Mesenchymal stem cell (in vitro differentiated cells and primary cell): ENCODE results near the gene MAPK6.

Experiments
- DNase-seq: peaks from one replicate; pipeline ENCODE4 v3.0.0-alpha.2; 2013
- H2AFZ ChIP-seq: one replicate; pipeline ENCODE4 v1.6.1; 2013; ENCODE audit warnings: low read depth, mild to moderate bottlenecking, control low read depth, inconsistent platforms, low read length, moderate library complexity
- H2AK5ac ChIP-seq: 2 replicates; pipeline ENCODE4 v1.6.1; 2013; ENCODE audit warnings: low read length, moderate library complexity, mild to moderate bottlenecking, inconsistent platforms; ENCODE audit not compliant: severe bottlenecking
- H2BK120ac ChIP-seq: one replicate; pipeline ENCODE4 v1.6.1; 2013; ENCODE audit warnings: low read depth, mild to moderate bottlenecking, inconsistent platforms, low read length, moderate library complexity
- H2BK12ac ChIP-seq, 2 experiments: one replicate each; pipeline ENCODE4 v1.6.1; 2013; ENCODE audit warnings: inconsistent platforms in 2 of 2, low read length in 2 of 2, mild to moderate bottlenecking in 2 of 2, moderate library complexity in 2 of 2, control low read depth in 1 of 2
- H2BK15ac ChIP-seq: one replicate; pipeline ENCODE4 v1.6.1; 2013; ENCODE audit warnings: mild to moderate bottlenecking, low read depth, inconsistent platforms; ENCODE audit not compliant: poor library complexity, severe bottlenecking
- H2BK5ac ChIP-seq: 2 replicates; pipeline ENCODE4 v1.6.1; 2013; ENCODE audit warnings: low read depth, mild to moderate bottlenecking, low read length, control low read depth, inconsistent platforms; ENCODE audit not compliant: poor library complexity, severe bottlenecking
- H3K14ac ChIP-seq, 2 experiments: one replicate each; pipeline ENCODE4 v1.6.1; 2013; ENCODE audit warnings: inconsistent platforms in 2 of 2, low read length in 2 of 2, control low read depth in 1 of 2, mild to moderate bottlenecking in 1 of 2, moderate library complexity in 1 of 2
- H3K18ac ChIP-seq, 2 experiments: one replicate each; pipeline ENCODE4 v1.6.1; 2013; ENCODE audit warnings: inconsistent platforms in 2 of 2, low read length in 2 of 2, control low read depth in 1 of 2, low read depth in 1 of 2, mild to moderate bottlenecking in 1 of 2
- H3K23ac ChIP-seq, 2 experiments: one replicate each; pipeline ENCODE4 v1.6.1; 2013; ENCODE audit warnings: inconsistent platforms in 2 of 2, low read length in 2 of 2, mild to moderate bottlenecking in 2 of 2, moderate library complexity in 2 of 2, control low read depth in 1 of 2
- H3K27ac ChIP-seq: 2 replicates; pipeline ENCODE4 v1.5.1; 2013; ENCODE audit warnings: mild to moderate bottlenecking, moderate library complexity, low read length, control low read depth, inconsistent platforms; ENCODE audit not compliant: poor library complexity, severe bottlenecking
- H3K27me3 ChIP-seq, 2 experiments: 2 replicates each; pipeline versions ENCODE4 v1.6.1 to v1.7.0; 2013; ENCODE audit warnings: low read length in 2 of 2, mild to moderate bottlenecking in 2 of 2, moderate library complexity in 2 of 2, control low read depth in 1 of 2, inconsistent platforms in 1 of 2; ENCODE audit not compliant: control insufficient read depth in 1 of 2, insufficient read depth in 1 of 2
- H3K36me3 ChIP-seq, 2 experiments: 2 replicates each; pipeline versions ENCODE4 v1.6.1 to v1.7.0; 2013; ENCODE audit warnings: low read length in 2 of 2, control low read depth in 1 of 2, inconsistent platforms in 1 of 2, low read depth in 1 of 2, mild to moderate bottlenecking in 1 of 2; ENCODE audit not compliant: insufficient read depth in 2 of 2, control insufficient read depth in 1 of 2
- H3K4ac ChIP-seq, 2 experiments: one replicate each; pipeline ENCODE4 v1.6.1; 2013; ENCODE audit warnings: inconsistent platforms in 2 of 2, low read length in 2 of 2, mild to moderate bottlenecking in 2 of 2, moderate library complexity in 2 of 2, control low read depth in 1 of 2, low read depth in 1 of 2
- H3K4me1 ChIP-seq: 2 replicates; pipeline ENCODE4 v1.6.1; 2013; ENCODE audit warnings: low read depth, low read length, control low read depth; ENCODE audit not compliant: control insufficient read depth, insufficient read depth
- H3K4me2 ChIP-seq: 2 replicates; pipeline ENCODE4 v1.6.1; 2013; ENCODE audit warnings: low read length, mild to moderate bottlenecking, inconsistent platforms; ENCODE audit not compliant: poor library complexity, severe bottlenecking
- H3K4me3 ChIP-seq, 2 experiments: 2 replicates each; pipeline versions ENCODE4 v1.5.1 to v1.7.0; 2013; ENCODE audit warnings: low read length in 2 of 2, mild to moderate bottlenecking in 2 of 2, control low read depth in 1 of 2, low read depth in 1 of 2; ENCODE audit not compliant: insufficient read depth in 1 of 2
- H3K79me1 ChIP-seq: replicated peaks from 2 replicates; pipeline ENCODE4 v1.6.1; 2013; ENCODE audit warnings: mild to moderate bottlenecking, control low read depth, low read length, inconsistent platforms; ENCODE audit not compliant: poor library complexity, severe bottlenecking
- H3K9ac ChIP-seq: 2 replicates; pipeline ENCODE4 v1.7.0; 2013; ENCODE audit warnings: mild to moderate bottlenecking, low read length, moderate library complexity
- H3K9me3 ChIP-seq: 2 replicates; pipeline ENCODE4 v1.7.0; 2013; ENCODE audit warnings: mild to moderate bottlenecking, low read length; ENCODE audit not compliant: control insufficient read depth
- H4K8ac ChIP-seq: one replicate; pipeline ENCODE4 v1.6.1; 2013; ENCODE audit warnings: inconsistent platforms, mild to moderate bottlenecking, low read length, moderate library complexity
- H4K91ac ChIP-seq: one replicate; pipeline ENCODE4 v1.6.1; 2013; ENCODE audit warnings: mild to moderate bottlenecking, low read length, inconsistent platforms
- WGBS: methylation state at CpG from one replicate; pipeline ENCODE4 v1.1.7; 2013; ENCODE audit warnings: mixed read lengths; 5-methylcytosine and 5-hydroxymethylcytosine counted together

MAPK6 gene

DNA sequence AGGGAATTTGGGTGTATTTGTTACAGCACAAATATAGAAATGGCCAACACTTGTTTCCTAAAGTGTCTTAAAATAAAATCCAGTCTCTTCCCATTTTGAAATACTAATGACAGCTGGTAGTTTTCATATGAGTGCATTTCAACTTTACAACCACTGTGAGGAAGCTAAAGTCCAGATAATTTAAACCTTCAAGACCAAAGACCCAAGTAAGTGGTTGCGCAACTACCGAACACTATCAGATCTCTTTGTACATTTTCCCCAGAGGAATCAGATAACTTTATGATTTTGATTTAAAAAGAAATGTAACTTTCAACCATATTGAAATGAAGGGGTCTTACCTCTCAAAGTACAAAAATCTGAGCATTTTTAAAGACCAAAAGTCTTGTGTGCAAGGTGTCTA, 79.3 kb downstream of the MAPK6 start:
- Histone ChIP-seq H2BK5ac (no peak overlapping the region), H4K8ac (no peak overlapping the region), H3K27ac (no peak overlapping the region), H3K4ac (no peak overlapping the region), H3K18ac (no peak overlapping the region), H3K4me2 (no peak overlapping the region), H3K4me1 (peaks cover 29% of the 10 kb centered on the region), H3K79me1 (no peaks in the 10 kb centered on the region), H2BK15ac (no peak overlapping the region), H2AFZ (no peak overlapping the region), H3K23ac (no peak overlapping the region), H3K36me3 (no peaks in the 10 kb centered on the region), H2BK12ac (no peak overlapping the region), H3K9ac (no peak overlapping the region), H4K91ac (no peak overlapping the region), H2AK5ac (no peak overlapping the region), H3K14ac (no peak overlapping the region), H3K9me3 (no peaks in the 10 kb centered on the region), H3K4me3 (no peak overlapping the region), H3K27me3 (no peaks in the 10 kb centered on the region), H2BK120ac (no peak overlapping the region)
- peak; percentile 35 for DNase-seq
- WGBS, result no CpG with 5 or more reads among the region's 2 CpGs

DNA sequence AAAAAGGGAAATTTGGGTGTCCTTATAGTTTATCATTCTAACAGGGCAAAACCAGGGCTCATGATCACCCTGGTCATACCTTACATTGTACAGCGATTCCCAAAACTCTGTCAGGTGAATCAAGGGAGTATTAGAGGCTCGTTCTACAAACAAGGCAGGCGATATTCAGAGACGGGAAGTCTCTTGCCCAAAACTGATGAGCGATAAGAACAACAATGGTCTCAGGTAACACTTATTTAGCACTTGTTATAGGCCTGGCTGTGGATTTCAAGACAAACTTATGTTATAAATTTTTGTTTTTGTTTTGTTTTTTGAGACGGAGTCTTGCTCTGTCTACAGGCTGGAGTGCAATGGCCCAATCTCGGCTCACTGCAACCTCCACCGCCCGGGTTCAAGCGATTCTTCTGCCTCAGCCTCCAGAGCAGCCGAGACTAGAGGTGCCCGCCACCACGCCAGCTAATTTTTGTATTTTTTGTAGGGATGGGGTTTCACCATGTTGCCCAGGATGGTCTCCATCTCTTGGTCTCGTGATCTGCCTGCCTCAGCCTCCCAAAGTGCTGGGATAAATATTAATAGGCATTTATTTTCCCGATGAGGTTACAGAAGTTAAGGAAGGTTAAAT, 80.7 kb downstream of the MAPK6 start:
- H3K36me3 ChIP-seq, result no peaks in the 10 kb centered on the region
- no peak overlapping the region for H2BK120ac ChIP-seq
- no peak overlapping the region for H2BK5ac ChIP-seq
- DNase-seq, result no peak
- no peak overlapping the region for H2BK15ac ChIP-seq
- H4K8ac ChIP-seq, result no peak overlapping the region
- H3K79me1 ChIP-seq, result no peaks in the 10 kb centered on the region
- H4K91ac ChIP-seq, result no peak overlapping the region
- no peaks in the 10 kb centered on the region for H3K9me3 ChIP-seq
- H3K4me2 ChIP-seq, result no peak overlapping the region
- H3K4ac ChIP-seq, result peak overlapping the region in 1 of 2 experiments; percentile 79
- H3K14ac ChIP-seq, result no peak overlapping the region
- no peak overlapping the region for H3K9ac ChIP-seq
- 95% methylated on average over 15 of the region's 15 CpGs for WGBS
- peak overlapping the region in 1 of 2 experiments; percentile 52 for H3K18ac ChIP-seq
- peak overlapping the region in 1 of 2 experiments; percentile 50 for H2BK12ac ChIP-seq
- H3K27ac ChIP-seq, result no peak overlapping the region
- peaks cover 29% of the 10 kb centered on the region for H3K4me1 ChIP-seq
- H3K27me3 ChIP-seq, result no peaks in the 10 kb centered on the region
- H2AK5ac ChIP-seq, result peak overlapping the region; percentile 63
- H3K23ac ChIP-seq, result no peak overlapping the region
- H2AFZ ChIP-seq, result no peak overlapping the region
- H3K4me3 ChIP-seq, result no peak overlapping the region

DNA sequence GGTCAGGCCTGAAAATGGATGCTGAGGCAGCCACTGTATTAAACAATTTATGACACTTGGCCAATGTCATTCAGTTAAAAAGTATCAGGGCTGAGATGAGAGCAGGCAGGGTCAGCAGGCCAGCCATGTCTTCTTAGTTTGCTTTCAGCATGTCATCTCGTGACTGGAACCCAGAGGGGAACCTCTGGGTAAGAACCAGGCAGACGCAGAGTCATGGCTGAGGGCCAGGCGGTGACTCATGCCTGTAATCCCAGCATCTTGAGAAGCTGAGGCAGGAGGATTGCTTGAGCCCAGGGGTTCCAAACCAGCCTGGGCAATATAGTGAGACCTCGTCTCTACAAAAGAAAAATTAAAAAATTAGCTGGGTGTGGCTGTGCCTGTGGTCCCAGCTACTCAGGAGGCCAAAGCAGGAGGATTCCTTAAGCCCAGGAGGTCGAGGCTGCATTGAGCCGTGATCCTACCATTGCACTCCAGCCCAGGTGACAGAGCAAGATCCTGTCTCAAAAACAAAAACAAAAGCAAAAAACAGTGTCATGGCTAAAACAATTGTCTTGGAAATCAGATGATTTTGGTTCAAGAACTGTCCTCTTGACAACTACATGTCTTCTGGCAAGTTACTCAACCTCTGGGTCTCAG, 81.9 kb downstream of the MAPK6 start:
- Histone ChIP-seq H3K27me3 (no peaks in the 10 kb centered on the region), H3K4me2 (no peak overlapping the region)

DNA sequence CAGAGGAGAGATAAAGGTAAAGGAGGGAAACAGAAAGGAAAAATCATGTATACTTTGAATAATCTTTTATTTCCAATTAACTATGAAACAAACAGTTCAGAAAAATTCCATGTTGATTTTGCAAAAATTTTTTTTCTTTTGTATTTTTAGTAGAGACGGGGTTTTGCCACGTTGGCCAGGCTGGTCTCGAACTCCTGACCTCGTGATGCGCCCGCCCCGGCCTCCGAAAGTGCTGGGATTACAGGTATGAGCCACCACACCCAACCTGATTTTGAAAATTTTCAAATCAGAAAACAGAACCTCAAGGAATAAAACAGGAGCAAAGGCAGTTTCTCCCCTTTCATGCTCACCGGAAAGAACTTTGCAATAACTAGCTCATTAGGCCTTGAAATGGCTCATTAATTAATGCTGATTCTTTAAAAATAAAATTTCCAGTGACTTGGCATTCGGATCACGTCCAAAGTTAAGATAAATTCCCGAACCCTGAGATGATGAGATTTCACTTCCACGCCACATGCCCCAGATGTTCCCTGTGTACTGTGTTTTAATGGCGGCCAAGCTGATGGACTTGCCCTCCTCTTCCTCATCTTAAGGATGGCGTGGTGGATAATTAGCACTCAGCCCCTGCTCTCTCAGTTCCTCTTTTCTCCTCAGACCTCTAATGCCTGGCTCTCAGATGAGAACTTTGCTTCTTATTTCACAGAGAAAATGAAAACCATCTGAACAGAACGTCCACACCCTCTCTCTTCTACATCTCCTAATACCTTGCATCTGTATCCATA, 82.7 kb downstream of the MAPK6 start:
- Histone ChIP-seq H4K91ac (peak overlapping the region; percentile 87), H3K36me3 (no peaks in the 10 kb centered on the region), H4K8ac (no peak overlapping the region), H3K18ac (peak overlapping the region in 1 of 2 experiments; percentile 16), H3K14ac (no peak overlapping the region), H2AK5ac (peak overlapping the region; percentile 60), H3K4me1 (peaks cover 25% of the 10 kb centered on the region), H3K9ac (no peak overlapping the region), H2AFZ (no peak overlapping the region), H2BK15ac (no peak overlapping the region), H3K79me1 (no peaks in the 10 kb centered on the region), H3K4me2 (no peak overlapping the region), H3K27me3 (no peaks in the 10 kb centered on the region), H3K23ac (no peak overlapping the region), H3K27ac (peak overlapping the region; percentile 39), H2BK12ac (peak overlapping the region; percentile 93 to 100), H3K4ac (peak overlapping the region in 1 of 2 experiments; percentile 85), H2BK120ac (peak overlapping the region; percentile 71), H2BK5ac (no peak overlapping the region), H3K9me3 (no peaks in the 10 kb centered on the region), H3K4me3 (no peak overlapping the region)
- WGBS, result 97% methylated on average over 16 of the region's 16 CpGs
- no peak for DNase-seq

More for the DNA sequence above, 81.9 kb downstream of the MAPK6 start:
- Histone ChIP-seq H3K14ac (no peak overlapping the region), H3K4me1 (peaks cover 25% of the 10 kb centered on the region), H2BK12ac (peak overlapping the region; percentile 71 to 87), H3K36me3 (no peaks in the 10 kb centered on the region), H2BK5ac (peak overlapping the region; percentile 25), H2AFZ (no peak overlapping the region), H3K9me3 (no peaks in the 10 kb centered on the region), H3K18ac (peak overlapping the region; percentile 19 to 84), H3K4me3 (no peak overlapping the region), H2BK120ac (no peak overlapping the region), H2BK15ac (no peak overlapping the region), H2AK5ac (peak overlapping the region; percentile 94), H4K8ac (peak overlapping the region; percentile 47), H3K4ac (peak overlapping the region; percentile 18 to 82), H4K91ac (no peak overlapping the region), H3K9ac (no peak overlapping the region), H3K23ac (no peak overlapping the region), H3K27ac (no peak overlapping the region), H3K79me1 (no peaks in the 10 kb centered on the region)
- peak; percentile 99 for DNase-seq
- 45% methylated on average over 6 of the region's 6 CpGs for WGBS
